Nephron (organoid): ENCODE results near the gene AFF3.

Experiments
- H3K27ac Mint-ChIP-seq, 3 experiments: 2 replicates each; pipeline ENCODE4 v1.8.0; 2020; ENCODE audit warnings: mixed read lengths in 3 of 3, mild to moderate bottlenecking in 2 of 3, moderate library complexity in 1 of 3
- H3K27me3 Mint-ChIP-seq: 2 replicates; pipeline ENCODE4 v1.8.0; 2021; ENCODE audit warnings: low read depth, mild to moderate bottlenecking, moderate library complexity, mixed read lengths
- H3K36me3 Mint-ChIP-seq: 2 replicates; pipeline ENCODE4 v1.8.0; 2020; ENCODE audit warnings: low read depth, mixed read lengths
- H3K4me1 Mint-ChIP-seq: 2 replicates; pipeline ENCODE4 v1.8.0; 2020; ENCODE audit warnings: mixed read lengths
- H3K4me3 Mint-ChIP-seq, 3 experiments: 2 replicates each; pipeline ENCODE4 v1.8.0; 2020; ENCODE audit warnings: mild to moderate bottlenecking in 3 of 3, mixed read lengths in 3 of 3, moderate library complexity in 2 of 3
- H3K9me3 Mint-ChIP-seq: 2 replicates; pipeline ENCODE4 v1.8.0; 2020; ENCODE audit warnings: mixed read lengths
- TF ChIP-seq, protein P1 (sequence below), 3 experiments: fragments of 200-600 bp; sonication (generic); IDR thresholded peaks; one replicate each; pipeline ENCODE4 v1.5.0; 2021; ENCODE audit warnings: antibody characterized with exemption in 3 of 3; ENCODE audit not compliant: unreplicated experiment in 3 of 3

Gene AFF3

DNA sequence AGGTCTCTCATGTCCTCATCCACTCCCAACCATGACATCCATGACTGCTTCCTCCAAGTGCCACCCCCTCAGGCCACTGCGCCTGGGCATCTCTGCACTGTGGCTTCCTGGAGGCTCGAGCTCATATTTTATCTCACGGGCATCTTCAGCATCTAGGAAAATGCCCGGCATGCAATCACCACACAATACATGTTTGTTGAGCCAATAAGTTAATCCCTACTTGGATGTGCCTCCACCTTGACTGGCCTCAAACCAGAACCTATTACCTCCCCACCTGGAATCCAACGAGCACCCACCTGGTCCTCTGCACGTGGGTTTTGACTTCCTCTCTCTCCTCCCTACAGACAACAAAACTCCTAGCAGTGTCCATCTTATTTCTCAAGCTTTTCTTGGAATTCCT, 453.7 kb downstream of the AFF3 start:
- TF ChIP-seq, protein P1, sequence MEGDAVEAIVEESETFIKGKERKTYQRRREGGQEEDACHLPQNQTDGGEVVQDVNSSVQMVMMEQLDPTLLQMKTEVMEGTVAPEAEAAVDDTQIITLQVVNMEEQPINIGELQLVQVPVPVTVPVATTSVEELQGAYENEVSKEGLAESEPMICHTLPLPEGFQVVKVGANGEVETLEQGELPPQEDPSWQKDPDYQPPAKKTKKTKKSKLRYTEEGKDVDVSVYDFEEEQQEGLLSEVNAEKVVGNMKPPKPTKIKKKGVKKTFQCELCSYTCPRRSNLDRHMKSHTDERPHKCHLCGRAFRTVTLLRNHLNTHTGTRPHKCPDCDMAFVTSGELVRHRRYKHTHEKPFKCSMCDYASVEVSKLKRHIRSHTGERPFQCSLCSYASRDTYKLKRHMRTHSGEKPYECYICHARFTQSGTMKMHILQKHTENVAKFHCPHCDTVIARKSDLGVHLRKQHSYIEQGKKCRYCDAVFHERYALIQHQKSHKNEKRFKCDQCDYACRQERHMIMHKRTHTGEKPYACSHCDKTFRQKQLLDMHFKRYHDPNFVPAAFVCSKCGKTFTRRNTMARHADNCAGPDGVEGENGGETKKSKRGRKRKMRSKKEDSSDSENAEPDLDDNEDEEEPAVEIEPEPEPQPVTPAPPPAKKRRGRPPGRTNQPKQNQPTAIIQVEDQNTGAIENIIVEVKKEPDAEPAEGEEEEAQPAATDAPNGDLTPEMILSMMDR (IDR thresholded peaks at IDR 0.05; ENCODE audit: unreplicated experiment in 3 of 3): no peak
- H3K27ac Mint-ChIP-seq: peak overlapping the region in 2 of 3 experiments; percentile 5 to 8
- no peaks in the 10 kb centered on the region for H3K9me3 Mint-ChIP-seq
- peaks cover 24% of the 10 kb centered on the region for H3K36me3 Mint-ChIP-seq
- H3K4me3 Mint-ChIP-seq: no peak overlapping the region
- no peaks in the 10 kb centered on the region for H3K27me3 Mint-ChIP-seq
- peaks cover 51% of the 10 kb centered on the region for H3K4me1 Mint-ChIP-seq

DNA sequence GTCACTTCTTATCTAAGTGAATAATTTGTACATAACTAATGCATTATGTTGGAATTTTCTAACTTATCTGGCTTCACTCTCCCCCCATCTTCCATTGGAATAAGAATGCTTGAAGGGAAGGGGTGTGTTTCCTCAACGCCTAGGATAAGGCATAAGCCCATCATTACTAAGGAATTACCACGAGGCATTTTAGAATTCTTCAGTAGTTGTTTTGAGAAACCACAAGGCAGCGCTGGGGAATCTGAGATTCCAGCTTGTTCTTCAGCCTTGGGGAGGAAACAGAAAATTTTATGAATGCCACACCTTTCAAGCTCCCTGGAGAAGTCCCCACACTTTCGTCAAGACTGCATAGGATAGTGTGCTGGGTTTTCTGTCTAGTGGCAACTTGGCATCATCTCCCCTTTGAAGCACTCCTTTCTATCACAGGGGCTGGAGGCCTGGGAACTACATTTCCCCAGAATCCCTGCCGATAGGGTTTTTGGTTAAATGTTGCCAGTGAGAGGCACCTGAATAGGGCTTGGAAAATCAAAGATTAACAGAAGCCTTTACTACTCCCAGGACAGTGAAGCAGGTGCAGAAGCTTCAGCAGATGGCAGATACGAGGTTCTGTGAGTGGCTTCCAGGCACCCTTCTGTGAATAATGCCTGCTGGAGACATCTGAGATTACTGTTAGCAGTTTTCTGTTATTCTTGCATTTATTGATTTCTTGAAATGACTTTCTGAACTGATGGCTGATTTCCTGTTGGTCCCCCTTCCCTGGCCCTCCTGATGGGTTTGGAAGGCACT, 459.9 kb downstream of the AFF3 start:
- no peaks in the 10 kb centered on the region for H3K27me3 Mint-ChIP-seq
- H3K36me3 Mint-ChIP-seq: peaks cover 51% of the 10 kb centered on the region
- H3K4me1 Mint-ChIP-seq: peaks cover 22% of the 10 kb centered on the region
- H3K4me3 Mint-ChIP-seq: no peak overlapping the region
- TF ChIP-seq, protein P1 (IDR thresholded peaks at IDR 0.05; ENCODE audit: unreplicated experiment in 3 of 3): no peak
- no peak overlapping the region for H3K27ac Mint-ChIP-seq
- H3K9me3 Mint-ChIP-seq: no peaks in the 10 kb centered on the region

DNA sequence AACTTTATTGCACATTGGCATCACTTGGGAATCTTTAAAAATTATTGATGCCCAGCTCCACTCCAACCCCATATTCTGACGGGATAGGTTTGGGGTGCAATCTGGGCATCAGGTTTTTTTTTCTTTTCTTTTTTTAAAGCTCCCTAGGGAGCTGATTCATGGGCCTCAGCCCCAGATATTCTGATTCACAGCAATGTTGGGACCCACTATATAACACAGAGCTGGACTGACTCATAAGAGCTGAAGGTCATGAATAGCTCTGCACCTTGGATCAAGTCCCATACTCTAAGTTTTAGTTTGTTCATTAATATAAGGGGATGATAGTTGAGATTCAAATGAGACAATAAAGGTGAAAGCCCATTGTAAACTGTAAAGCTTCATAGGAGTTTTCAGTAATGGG, 461.4 kb downstream of the AFF3 start:
- H3K27ac Mint-ChIP-seq: no peak overlapping the region
- H3K27me3 Mint-ChIP-seq: peaks cover 3% of the 10 kb centered on the region
- H3K4me3 Mint-ChIP-seq: no peak overlapping the region
- H3K4me1 Mint-ChIP-seq: peaks cover 17% of the 10 kb centered on the region
- H3K9me3 Mint-ChIP-seq: no peaks in the 10 kb centered on the region
- TF ChIP-seq, protein P1 (IDR thresholded peaks at IDR 0.05; ENCODE audit: unreplicated experiment in 3 of 3): no peak
- H3K36me3 Mint-ChIP-seq: peaks cover 46% of the 10 kb centered on the region

DNA sequence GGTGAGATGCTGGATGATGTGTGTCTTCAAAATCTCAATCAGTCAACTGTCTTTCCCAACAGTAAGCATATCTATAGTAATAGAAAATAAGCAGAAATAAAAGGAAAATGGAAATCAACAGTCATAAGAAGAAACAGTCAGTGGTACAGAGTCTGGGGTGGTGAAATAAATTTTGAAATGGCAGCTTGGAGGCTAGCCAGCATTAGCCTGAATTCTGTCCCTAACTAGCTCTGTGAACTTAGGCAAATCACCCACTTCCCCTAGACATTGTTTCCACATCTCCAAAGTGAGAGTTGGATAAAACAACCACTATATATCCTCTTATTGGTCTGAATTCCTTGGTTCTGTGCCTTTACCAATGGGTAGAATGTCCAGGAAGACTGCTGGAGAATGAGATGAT, 462.9 kb downstream of the AFF3 start:
- TF ChIP-seq, protein P1 (IDR thresholded peaks at IDR 0.05; ENCODE audit: unreplicated experiment in 3 of 3): no peak
- peaks cover 44% of the 10 kb centered on the region for H3K36me3 Mint-ChIP-seq
- H3K9me3 Mint-ChIP-seq: no peaks in the 10 kb centered on the region
- H3K27me3 Mint-ChIP-seq: peaks cover 3% of the 10 kb centered on the region
- peak overlapping the region in 2 of 3 experiments; percentile 12 to 53 for H3K27ac Mint-ChIP-seq
- no peak overlapping the region for H3K4me3 Mint-ChIP-seq
- H3K4me1 Mint-ChIP-seq: peaks cover 26% of the 10 kb centered on the region

DNA sequence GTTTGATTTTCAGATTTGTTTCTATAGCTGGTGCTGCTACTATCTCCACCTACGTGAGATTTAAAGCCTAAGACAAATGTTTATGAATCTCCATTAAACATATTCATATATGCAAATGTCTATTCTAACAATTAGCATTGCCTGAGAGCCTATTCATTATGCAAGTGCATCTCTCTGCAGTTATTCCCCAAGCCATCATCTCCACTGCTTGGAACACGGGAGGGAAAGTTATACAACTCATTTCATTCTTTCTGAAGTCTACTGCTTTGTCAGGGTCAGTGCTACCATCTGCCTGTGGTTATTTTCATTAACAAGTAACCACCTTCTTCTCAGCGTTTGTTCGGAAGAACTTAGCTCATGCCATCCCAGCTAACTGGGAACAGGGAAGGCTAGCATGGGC, 463.8 kb downstream of the AFF3 start:
- TF ChIP-seq, protein P1 (IDR thresholded peaks at IDR 0.05; ENCODE audit: unreplicated experiment in 3 of 3): no peak
- H3K4me3 Mint-ChIP-seq: no peak overlapping the region

DNA sequence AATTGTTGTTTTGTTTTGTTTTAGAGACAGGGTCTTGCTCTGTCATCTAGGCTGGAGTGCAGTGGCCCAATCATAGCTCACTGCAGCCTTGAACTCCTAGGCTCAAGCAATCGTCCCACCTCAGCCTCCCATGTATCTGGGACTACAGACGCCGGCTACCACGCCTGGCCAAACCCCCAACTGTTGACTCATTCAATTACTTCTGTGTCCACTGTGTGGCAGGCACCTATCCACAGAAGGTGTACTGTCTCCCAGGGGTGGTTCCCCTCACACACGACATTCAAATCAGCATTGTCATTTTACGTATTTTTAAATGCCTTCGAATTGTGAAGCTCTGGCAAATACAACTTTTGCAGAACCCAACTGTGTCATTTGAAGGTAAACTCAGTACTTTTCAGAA, 464.6 kb downstream of the AFF3 start:
- H3K36me3 Mint-ChIP-seq: peaks cover 29% of the 10 kb centered on the region
- TF ChIP-seq, protein P1 (IDR thresholded peaks at IDR 0.05; ENCODE audit: unreplicated experiment in 3 of 3): no peak
- H3K4me1 Mint-ChIP-seq: peaks cover 33% of the 10 kb centered on the region
- no peak overlapping the region for H3K27ac Mint-ChIP-seq
- H3K27me3 Mint-ChIP-seq: peaks cover 3% of the 10 kb centered on the region
- no peak overlapping the region for H3K4me3 Mint-ChIP-seq
- no peaks in the 10 kb centered on the region for H3K9me3 Mint-ChIP-seq

More for the DNA sequence above, 463.8 kb downstream of the AFF3 start:
- Mint-ChIP-seq H3K27me3 (peaks cover 3% of the 10 kb centered on the region), H3K4me1 (peaks cover 30% of the 10 kb centered on the region), H3K36me3 (peaks cover 37% of the 10 kb centered on the region), H3K9me3 (no peaks in the 10 kb centered on the region), H3K27ac (peak overlapping the region in 1 of 3 experiments; percentile 11)
